Osteoblast (primary cell): ENCODE results near the gene OLFM2. TPM values are rescaled to one million over a fixed set of nuclear protein-coding genes. Genes with fewer than 3 reads are reported as not detected.

Experiments
- DNase-seq: peaks from one replicate; pipeline ENCODE4 v3.0.0; 2011; ENCODE audit warnings: low spot score, mixed read lengths; ENCODE audit not compliant: insufficient read length; ENCODE audit errors: missing footprints
- H2AFZ ChIP-seq: 2 replicates; pipeline ENCODE4 v1.6.0; 2011; ENCODE audit warnings: mild to moderate bottlenecking, low read length
- H3K27ac ChIP-seq: 2 replicates; pipeline ENCODE4 v1.5.1; 2011; ENCODE audit warnings: mild to moderate bottlenecking, low read depth, low read length, moderate library complexity
- H3K27me3 ChIP-seq: 2 replicates; pipeline ENCODE4 v1.6.0; 2012; ENCODE audit warnings: mild to moderate bottlenecking, control low read depth, inconsistent platforms, low read length, moderate library complexity; ENCODE audit not compliant: insufficient read depth
- H3K36me3 ChIP-seq: 2 replicates; pipeline ENCODE4 v1.5.1; 2011; ENCODE audit warnings: mild to moderate bottlenecking, low read length, control low read depth, moderate library complexity; ENCODE audit not compliant: insufficient read depth
- H3K4me1 ChIP-seq: 2 replicates; pipeline ENCODE4 v1.5.1; 2011; ENCODE audit warnings: mild to moderate bottlenecking, low read length, control low read depth, moderate library complexity; ENCODE audit not compliant: insufficient read depth
- H3K4me2 ChIP-seq: 2 replicates; pipeline ENCODE4 v1.6.0; 2011; ENCODE audit warnings: mild to moderate bottlenecking, low read length; ENCODE audit not compliant: insufficient read depth
- H3K4me3 ChIP-seq: fragments of 200-600 bp; sonication (generic); 3 replicates; pipeline ENCODE4 v1.5.1; 2012; ENCODE audit warnings: mild to moderate bottlenecking, low read length, inconsistent platforms; ENCODE audit not compliant: insufficient read depth
- H3K79me2 ChIP-seq: 2 replicates; pipeline ENCODE4 v1.6.0; 2012; ENCODE audit warnings: mild to moderate bottlenecking, low read length, control low read depth, inconsistent platforms; ENCODE audit not compliant: insufficient read depth
- H3K9me3 ChIP-seq: 2 replicates; pipeline ENCODE4 v1.5.1; 2011; ENCODE audit warnings: low read depth, low read length, control low read depth
- H4K20me1 ChIP-seq: 2 replicates; pipeline ENCODE4 v1.6.0; 2012; ENCODE audit warnings: mild to moderate bottlenecking, low read length, control low read depth; ENCODE audit not compliant: insufficient read depth
- total RNA-seq: library from RNA; depleted of rRNA; stranded (reverse); fragments of >200 nt; gene quantifications from 2 replicates; pipeline ENCODE4 v1.2.3, GENCODE V29; 2012
- TF ChIP-seq, protein P1 (sequence below): IDR thresholded peaks from 2 replicates; pipeline ENCODE4 v1.5.1; 2011; ENCODE audit warnings: mild to moderate bottlenecking, low read depth, low read length, moderate library complexity; ENCODE audit errors: extremely low read depth

Gene OLFM2
- total RNA-seq, 1 donor: 0.72 TPM

- Histone ChIP-seq H2AFZ (no peak overlapping the region), H3K4me2 (no peak overlapping the region), H3K27ac (no peak overlapping the region), H3K79me2 (no peaks in the 10 kb centered on the region), H3K9me3 (no peaks in the 10 kb centered on the region), H4K20me1 (no peaks in the 10 kb centered on the region), H3K4me1 (no peaks in the 10 kb centered on the region), H3K27me3 (no peaks in the 10 kb centered on the region), H3K36me3 (no peaks in the 10 kb centered on the region), H3K4me3 (no peak overlapping the region)
- TF ChIP-seq, protein P1, sequence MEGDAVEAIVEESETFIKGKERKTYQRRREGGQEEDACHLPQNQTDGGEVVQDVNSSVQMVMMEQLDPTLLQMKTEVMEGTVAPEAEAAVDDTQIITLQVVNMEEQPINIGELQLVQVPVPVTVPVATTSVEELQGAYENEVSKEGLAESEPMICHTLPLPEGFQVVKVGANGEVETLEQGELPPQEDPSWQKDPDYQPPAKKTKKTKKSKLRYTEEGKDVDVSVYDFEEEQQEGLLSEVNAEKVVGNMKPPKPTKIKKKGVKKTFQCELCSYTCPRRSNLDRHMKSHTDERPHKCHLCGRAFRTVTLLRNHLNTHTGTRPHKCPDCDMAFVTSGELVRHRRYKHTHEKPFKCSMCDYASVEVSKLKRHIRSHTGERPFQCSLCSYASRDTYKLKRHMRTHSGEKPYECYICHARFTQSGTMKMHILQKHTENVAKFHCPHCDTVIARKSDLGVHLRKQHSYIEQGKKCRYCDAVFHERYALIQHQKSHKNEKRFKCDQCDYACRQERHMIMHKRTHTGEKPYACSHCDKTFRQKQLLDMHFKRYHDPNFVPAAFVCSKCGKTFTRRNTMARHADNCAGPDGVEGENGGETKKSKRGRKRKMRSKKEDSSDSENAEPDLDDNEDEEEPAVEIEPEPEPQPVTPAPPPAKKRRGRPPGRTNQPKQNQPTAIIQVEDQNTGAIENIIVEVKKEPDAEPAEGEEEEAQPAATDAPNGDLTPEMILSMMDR: no peak
- no peak for DNase-seq
These were observed 61.2 kb downstream of the OLFM2 start for GRCh38 chr19:9875031-9875627.

DNA sequence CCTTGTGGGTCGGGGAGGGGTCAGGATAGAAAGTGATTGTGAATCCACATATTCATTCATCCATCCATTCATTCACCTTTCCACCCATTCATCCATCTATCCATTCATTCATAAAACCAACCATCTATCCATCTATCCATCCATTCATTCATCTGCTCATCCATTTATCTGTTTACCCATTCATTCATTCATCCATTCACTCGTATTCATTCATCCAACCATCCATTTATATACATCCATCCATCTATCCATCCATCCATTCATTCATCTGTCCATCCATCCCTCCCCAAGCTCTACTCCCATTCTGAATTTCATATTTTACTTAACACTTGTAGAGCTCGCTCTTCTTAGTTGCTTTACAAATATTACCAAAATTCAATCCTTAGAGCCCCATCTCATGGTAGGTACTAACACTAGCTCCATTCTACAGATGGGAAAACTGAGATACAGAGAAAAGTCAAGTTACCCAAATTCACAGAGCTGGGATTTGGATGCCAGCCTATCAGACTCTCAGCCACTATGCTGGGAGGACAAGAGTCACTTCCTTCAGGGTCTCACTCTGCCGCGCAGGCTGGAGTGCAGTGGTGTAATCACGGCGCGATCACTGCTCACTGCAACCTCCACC is 63.6 kb downstream of the OLFM2 start:
- DNase-seq: no peak
- TF ChIP-seq, protein P1: no peak
- H3K4me1 ChIP-seq: no peaks in the 10 kb centered on the region

DNA sequence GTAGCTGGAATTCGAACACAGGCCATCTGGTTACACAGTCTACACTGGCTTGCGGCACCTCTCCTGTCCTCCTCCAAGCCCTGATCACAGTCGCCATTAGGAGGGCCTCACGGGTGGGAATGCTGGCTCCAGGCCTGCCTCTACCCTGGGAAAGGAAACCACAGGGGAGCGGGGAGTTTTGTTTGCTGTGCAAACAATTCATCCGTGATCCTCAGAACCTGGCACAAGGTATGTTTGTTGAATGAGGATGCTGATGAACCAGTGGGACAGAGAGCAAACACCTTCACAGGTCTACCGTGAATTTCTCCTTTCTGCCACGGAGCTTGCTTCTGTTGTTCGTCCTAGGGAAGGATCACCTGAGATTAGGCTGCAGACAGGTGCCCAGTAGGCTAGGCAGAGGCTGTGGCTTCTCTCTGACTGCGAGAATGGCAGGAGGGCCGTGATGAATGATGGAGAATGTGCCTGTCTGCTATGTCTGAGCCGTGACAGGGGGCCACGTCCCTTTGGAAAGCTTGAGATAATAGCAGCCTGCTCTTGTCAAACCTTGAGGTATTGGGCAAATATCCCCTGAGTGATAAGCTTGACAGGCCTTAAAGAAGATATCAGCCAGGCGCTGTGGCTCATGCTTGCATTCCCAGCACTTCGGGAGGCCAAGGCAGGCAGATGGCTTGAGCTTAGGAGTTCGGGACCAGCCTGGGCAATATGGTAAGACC is 64.5 kb downstream of the OLFM2 start:
- peak; percentile 62 for DNase-seq
- H3K4me2 ChIP-seq: no peak overlapping the region
- H3K9me3 ChIP-seq: no peaks in the 10 kb centered on the region
- H3K27ac ChIP-seq: no peak overlapping the region
- H2AFZ ChIP-seq: no peak overlapping the region
- TF ChIP-seq, protein P1: no peak
- H3K36me3 ChIP-seq: no peaks in the 10 kb centered on the region
- H3K79me2 ChIP-seq: no peaks in the 10 kb centered on the region
- no peak overlapping the region for H3K4me3 ChIP-seq
- no peaks in the 10 kb centered on the region for H3K27me3 ChIP-seq
- H3K4me1 ChIP-seq: no peaks in the 10 kb centered on the region
- H4K20me1 ChIP-seq: no peaks in the 10 kb centered on the region

More for the DNA sequence above, 63.6 kb downstream of the OLFM2 start:
- no peak overlapping the region for H3K4me3 ChIP-seq
- no peaks in the 10 kb centered on the region for H3K79me2 ChIP-seq
- no peaks in the 10 kb centered on the region for H3K36me3 ChIP-seq
- no peaks in the 10 kb centered on the region for H3K9me3 ChIP-seq
- no peak overlapping the region for H2AFZ ChIP-seq
- H3K27ac ChIP-seq: no peak overlapping the region
- no peaks in the 10 kb centered on the region for H3K27me3 ChIP-seq
- H3K4me2 ChIP-seq: no peak overlapping the region
- no peaks in the 10 kb centered on the region for H4K20me1 ChIP-seq

DNA sequence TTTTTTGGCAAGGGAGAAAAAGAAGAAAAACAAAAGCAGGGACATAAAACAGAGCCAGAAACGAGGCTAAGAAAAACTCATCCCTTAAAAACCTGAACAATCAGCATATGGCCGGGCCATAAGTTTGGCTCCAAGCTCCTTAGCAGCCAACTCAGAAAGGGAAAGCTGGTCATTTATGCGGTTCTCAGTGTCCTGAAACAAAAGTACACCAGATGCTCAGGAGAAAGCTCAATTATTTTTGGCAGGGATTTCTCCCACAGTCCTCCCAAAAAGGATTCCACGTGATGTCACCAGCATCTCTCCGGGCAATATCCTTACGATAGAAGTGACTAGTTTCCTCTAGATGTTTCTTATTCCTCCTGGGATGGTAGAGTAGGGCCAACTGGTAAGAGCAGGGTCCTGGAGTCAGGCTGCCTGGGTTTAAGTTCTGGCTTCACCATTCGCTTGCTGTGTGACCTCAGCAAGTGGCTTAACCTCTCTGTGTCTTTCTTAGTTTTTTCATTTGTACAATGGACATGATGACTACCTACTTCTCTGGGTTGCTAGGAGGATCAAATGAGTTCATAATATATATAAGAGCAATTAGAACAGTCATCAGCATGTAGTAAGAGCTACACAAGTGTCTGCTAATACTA is 67.2 kb downstream of the OLFM2 start:
- H2AFZ ChIP-seq: no peak overlapping the region
- H3K27me3 ChIP-seq: no peaks in the 10 kb centered on the region
- no peak for DNase-seq
- no peak overlapping the region for H3K4me2 ChIP-seq
- no peaks in the 10 kb centered on the region for H4K20me1 ChIP-seq
- TF ChIP-seq, protein P1: no peak
- H3K4me1 ChIP-seq: no peaks in the 10 kb centered on the region
- no peaks in the 10 kb centered on the region for H3K9me3 ChIP-seq
- no peak overlapping the region for H3K27ac ChIP-seq
- H3K36me3 ChIP-seq: no peaks in the 10 kb centered on the region
- no peaks in the 10 kb centered on the region for H3K79me2 ChIP-seq
- H3K4me3 ChIP-seq: no peak overlapping the region
